K562 (cell line): Measurements from ENCODE around the gene CYTH1. TPM values are rescaled to one million over a fixed set of nuclear protein-coding genes. Genes with fewer than 3 reads are reported as not detected.

ENCODE experiments used
- ATAC-seq: fragments of 200-7000 bp; cut with Tn5 transposase; 3 replicates; pipeline ENCODE4 v1.9.1; 2020; ENCODE audit warnings: moderate library complexity
- BruUV-seq: library from RNA; stranded (reverse); fragments of 400-500 nt; replicated peaks from 2 replicates; lab custom pipeline; 2021; lab: Mats Ljungman, UMichigan
- CTCF ChIA-PET: fragments of 300-600 bp; formaldehyde crosslinking; extraction: SDS; loops from one replicate; lab custom pipeline; 2021; ENCODE audit warnings: low intra/inter-chr PET ratio; lab: Yijun Ruan, JAX
- POLR2A ChIA-PET: fragments of 300-600, 350-650 bp; sonication (Branson Sonifier 250); formaldehyde crosslinking; extraction: SDS; loops from one replicate; lab custom pipeline; 2021; ENCODE audit warnings: antibody characterized with exemption, inconsistent platforms; lab: Yijun Ruan, JAX
- DNase-seq, 4 experiments: peaks; one replicate each; pipeline versions ENCODE4 v3.0.0 to v3.0.0-alpha.2; 2011 to 2018; ENCODE audit warnings: low spot score in 3 of 4, mixed read lengths in 3 of 4; ENCODE audit errors: extremely low read depth in 1 of 4
- FAIRE-seq: peaks from 2 replicates; lab custom pipeline; 2011; peaks lifted over from hg19 to GRCh38; lab: Jason Lieb, UNC
- H2AFZ ChIP-seq: 2 replicates; pipeline ENCODE4 v1.6.0; 2011; ENCODE audit warnings: low read depth, low read length, control low read depth, inconsistent platforms
- H3K27ac ChIP-seq: fragments of 200-600 bp; 3 replicates; pipeline ENCODE4 v1.8.0; 2011; ENCODE audit warnings: low read depth, mild to moderate bottlenecking, control low read depth, inconsistent platforms, low read length, moderate library complexity, mixed read lengths; ENCODE audit errors: extremely low read depth
- H3K27me3 ChIP-seq, 2 experiments: fragments of 300-600 bp in 1 of 2; 2 replicates in 1 of 2; 3 replicates in 1 of 2; pipeline versions ENCODE4 v1.6.0 to v1.8.0; 2011; ENCODE audit warnings: inconsistent platforms in 2 of 2, low read length in 2 of 2, mild to moderate bottlenecking in 1 of 2, mixed read lengths in 1 of 2, moderate library complexity in 1 of 2; ENCODE audit not compliant: control insufficient read depth in 2 of 2, insufficient read depth in 2 of 2
- H3K36me3 ChIP-seq: fragments of 300-600 bp; 3 replicates; pipeline ENCODE4 v1.8.0; 2011; ENCODE audit warnings: mild to moderate bottlenecking, low read length, inconsistent platforms; ENCODE audit not compliant: control insufficient read depth, insufficient read depth
- H3K4me1 ChIP-seq, 2 experiments: fragments of 200-600 bp in 1 of 2; replicated peaks in 1 of 2; 2 replicates in 1 of 2; 3 replicates in 1 of 2; pipeline versions ENCODE4 v1.5.1 to v1.8.0; 2011; ENCODE audit warnings: inconsistent platforms in 2 of 2, low read length in 2 of 2, mild to moderate bottlenecking in 1 of 2, mixed read lengths in 1 of 2, moderate library complexity in 1 of 2; ENCODE audit not compliant: control insufficient read depth in 2 of 2, insufficient read depth in 2 of 2
- H3K4me2 ChIP-seq: 2 replicates; pipeline ENCODE4 v1.6.1; 2011; ENCODE audit warnings: low read length, control low read depth, inconsistent platforms, mixed read lengths; ENCODE audit not compliant: insufficient read depth
- H3K4me3 ChIP-seq: fragments of 200-600 bp; sonication (generic), shearing (Covaris generic); 2 replicates; pipeline ENCODE4 v1.5.1; 2016; ENCODE audit warnings: control low read depth, inconsistent platforms
- H3K79me2 ChIP-seq: fragments of 200-600 bp; 3 replicates; pipeline ENCODE4 v1.8.0; 2011; ENCODE audit warnings: low read length, inconsistent platforms; ENCODE audit not compliant: control insufficient read depth, insufficient read depth
- H3K9ac ChIP-seq, 2 experiments: 2 replicates each; pipeline versions ENCODE4 v1.6.0 to v1.6.1; 2011; ENCODE audit warnings: low read depth in 2 of 2, low read length in 2 of 2, control low read depth in 1 of 2, inconsistent platforms in 1 of 2, mild to moderate bottlenecking in 1 of 2, mixed read lengths in 1 of 2; ENCODE audit not compliant: insufficient read depth in 1 of 2
- H3K9me1 ChIP-seq: one replicate; pipeline ENCODE4 v1.6.0; 2011; ENCODE audit warnings: inconsistent platforms, mild to moderate bottlenecking, low read length, moderate library complexity; ENCODE audit not compliant: control insufficient read depth, insufficient read depth
- H3K9me3 ChIP-seq: replicated peaks from 2 replicates; pipeline ENCODE4 v1.5.1; 2011; ENCODE audit warnings: low read depth, low read length, inconsistent platforms; ENCODE audit not compliant: control insufficient read depth, insufficient read depth
- H4K20me1 ChIP-seq: replicated peaks from 2 replicates; pipeline ENCODE4 v1.6.1; 2011; ENCODE audit warnings: low read length, inconsistent platforms, mixed read lengths; ENCODE audit not compliant: control insufficient read depth, insufficient read depth
- CBX5 ChIP-seq: IDR thresholded peaks from 2 replicates; pipeline ENCODE4 v1.6.1; 2014; ENCODE audit warnings: low read depth, borderline replicate concordance
- FOXA3 ChIP-seq, 2 experiments: fragments of 450-650 bp in 1 of 2; sonication (generic) in 1 of 2; formaldehyde crosslinking; IDR thresholded peaks in 1 of 2; conservative IDR thresholded peaks in 1 of 2; 2 replicates each; pipeline versions ENCODE4 v1.4.0 to v1.8.0; 2020 to 2022; ENCODE audit warnings: mild to moderate bottlenecking in 2 of 2, missing genetic modification reagents in 1 of 2
- FUS ChIP-seq: fragments of 200-400 bp; formaldehyde crosslinking; optimal IDR thresholded peaks from 2 replicates; pipeline ENCODE3; 2017; ENCODE audit warnings: low read depth, low read length
- HIVEP1 ChIP-seq: fragments of 250-450 bp; sonication (Bioruptor Pico); IDR thresholded peaks from 2 replicates; pipeline ENCODE4 v1.4.0; 2020; ENCODE audit warnings: mild to moderate bottlenecking
- KLF10 ChIP-seq: fragments of 250-450 bp; sonication (Bioruptor Pico); IDR thresholded peaks from 2 replicates; pipeline ENCODE4 v1.6.1; 2021; ENCODE audit warnings: matching md5 sums
- KLF6 ChIP-seq: fragments of 250-450 bp; sonication (Bioruptor Pico); IDR thresholded peaks from 2 replicates; pipeline ENCODE4 v1.4.0; 2020; ENCODE audit warnings: mild to moderate bottlenecking, moderate library complexity, borderline replicate concordance
- MECOM ChIP-seq: fragments of 250-450 bp; sonication (Bioruptor Pico); IDR thresholded peaks from 2 replicates; pipeline ENCODE4 v1.8.0; 2022; ENCODE audit warnings: inconsistent platforms
- UBTF ChIP-seq, 2 experiments: IDR thresholded peaks; 2 replicates each; pipeline ENCODE4 v1.6.1; 2012; ENCODE audit warnings: improper control_type of control experiment in 2 of 2, low read depth in 2 of 2, low read length in 2 of 2, borderline replicate concordance in 1 of 2
- ZFPM2 ChIP-seq: fragments of 250-450 bp; sonication (Bioruptor Pico); IDR thresholded peaks from 2 replicates; pipeline ENCODE4 v1.5.1; 2022; ENCODE audit warnings: mild to moderate bottlenecking
- ZNF280A ChIP-seq: fragments of 450-650 bp; IDR thresholded peaks from 2 replicates; pipeline ENCODE4 v1.6.1; 2018; ENCODE audit warnings: mild to moderate bottlenecking, low read depth; ENCODE audit not compliant: partially characterized antibody
- WGBS: fragments of 100-300 bp; shearing (Covaris generic); methylation state at CpG from one replicate; pipeline ENCODE4 v1.1.6; 2016; ENCODE audit warnings: low coverage, mixed read lengths; ENCODE audit not compliant: insufficient coverage; ENCODE audit errors: missing lambda C conversion rate; 5-methylcytosine and 5-hydroxymethylcytosine counted together
- in situ Hi-C: fragments of 300-500 bp; cut with MboI; formaldehyde crosslinking; loops from 4 replicates; pipeline ENCODE4 v1.15.0; 2018; ENCODE audit warnings: inconsistent platforms, mixed read lengths
- intact Hi-C: fragments of 100-400 bp; cut with micrococcal nuclease; formaldehyde crosslinking; loops from 2 replicates; pipeline ENCODE4 v1.14.2; 2022
- polyA plus RNA-seq, 8 experiments: library from polyadenylated mRNA; depleted of rRNA in 4 of 8; stranded (reverse) in 5 of 8; unstranded in 3 of 8; fragments of >200 nt; fragmentation: Nextera tagmentation in 2 of 8; fragmentation: Illumina TruSeq in 1 of 8; extraction: Ambion mirVana in 2 of 8; extraction: Trizol in 1 of 8; gene quantifications; 2 replicates each; pipeline versions ENCODE4 v1.2.1 to v1.2.3, GENCODE V29; 2011 to 2014; ENCODE audit warnings: inconsistent platforms in 1 of 8, missing spikeins in 1 of 8
- total RNA-seq, 7 experiments: library from RNA; depleted of rRNA in 6 of 7; stranded (reverse); fragments of >200 nt in 6 of 7; fragmentation: Illumina TruSeq in 2 of 7; extraction: Trizol in 2 of 7; gene quantifications; 2 replicates each; pipeline versions ENCODE4 v1.2.1 to v1.2.3, GENCODE V29; 2011 to 2021; ENCODE audit warnings: low replicate concordance in 1 of 7

Gene CYTH1
- total and polyA plus RNA-seq, 9 of the 15 experiments (the other 6 are each of a cell fraction or from before 2014, with no cell fraction given), result 0.52 to 27.7 (median 16.8) TPM

GRCh38 chr17:78672871-78673371, 109.2 kb downstream of the CYTH1 start:
- in situ Hi-C loops (no loop called here), intact Hi-C loops (no loop called here)
- Histone ChIP-seq H3K9me1 (no peaks in the 10 kb centered on the region), H3K9me3 (no peaks in the 10 kb centered on the region), H4K20me1 (peaks cover 12% of the 10 kb centered on the region), H3K79me2 (no peaks in the 10 kb centered on the region), H3K9ac (no peak overlapping the region), H2AFZ (no peak overlapping the region), H3K4me3 (no peak overlapping the region), H3K4me1 (peaks cover 0 to 19% of the 10 kb centered on the region in 2 experiments; a peak in 1 of 5 replicates), H3K27ac (no peak overlapping the region), H3K36me3 (peaks cover 25% of the 10 kb centered on the region; the same call in 1 of the 3 replicates), H3K27me3 (no peaks in the 10 kb centered on the region), H3K4me2 (no peak overlapping the region)
- TF ChIP-seq FOXA3 (CRISPR knock-in tag; conservative IDR thresholded peaks at IDR 0.05 in 1 of 2, IDR thresholded peaks at IDR 0.05 in 1 of 2) (no peak), KLF10 (CRISPR knock-in tag) (no peak), HIVEP1 (CRISPR knock-in tag) (no peak), ZFPM2 (CRISPR knock-in tag) (no peak), MECOM (CRISPR knock-in tag) (no peak), UBTF (IDR thresholded peaks at IDR 0.05; ENCODE audit: borderline replicate concordance in 1 of 2, low read depth in 2 of 2, low read length in 2 of 2) (no peak), FUS (no peak), CBX5 (no peak), KLF6 (CRISPR knock-in tag) (no peak), ZNF280A (no peak)
- ATAC-seq, result no peak
- 81% methylated on average over 5 of the region's 5 CpGs for WGBS
- BruUV-seq, result no TSS peak
- DNase-seq, result no peak
- ChIA-PET POLR2A (no interaction called here), CTCF (no interaction called here)
- FAIRE-seq, result no peak
